ENCODE data around the gene USHBP1. TPM values are rescaled to one million over a fixed set of nuclear protein-coding genes. Genes with fewer than 3 reads are reported as not detected.

The USHBP1 gene
- total RNA-seq, 2 experiments from 2014 or later = 0.20 TPM; not detected in 1

Other genes starting within 250 kb of the USHBP1 start
- gene CPAMD8, start 237.9 kb downstream of the USHBP1 start, total RNA-seq = under 1 TPM; 0.41 to 0.44 TPM
- 10 to 100 TPM; 47.3 to 48.8 TPM for gene HAUS8, start 189.3 kb downstream of the USHBP1 start, total RNA-seq
- gene MYO9B, start 189.0 kb downstream of the USHBP1 start, total RNA-seq = 10 to 100 TPM; 73.1 to 78.6 TPM
- gene USE1, start 49.4 kb downstream of the USHBP1 start, total RNA-seq = 10 to 100 TPM; 24.7 to 25.3 TPM
- 1 to 10 TPM; 8.7 to 9.3 TPM for gene OCEL1, start 38.5 kb downstream of the USHBP1 start, total RNA-seq
- 1 to 10 TPM; 5.3 to 6.0 TPM for gene NR2F6, start 18.8 kb downstream of the USHBP1 start, total RNA-seq
- gene BABAM1, start 2.7 kb upstream of the USHBP1 start, total RNA-seq = 100 to 1,000 TPM; 108 to 109 TPM
- gene ANKLE1, start 17.2 kb upstream of the USHBP1 start, total RNA-seq = 1 to 10 TPM; 8.6 to 8.8 TPM
- gene ABHD8, start 38.7 kb upstream of the USHBP1 start, total RNA-seq = 1 to 10 TPM; 4.1 to 4.4 TPM
- 10 to 100 TPM; 84.2 to 92.2 TPM for gene MRPL34, start 41.1 kb upstream of the USHBP1 start, total RNA-seq
- gene DDA1, start 44.8 kb upstream of the USHBP1 start, total RNA-seq = 10 to 100 TPM; 26.2 to 28.6 TPM
- gene ANO8, start 70.1 kb upstream of the USHBP1 start, total RNA-seq = 1 to 10 TPM; 3.4 to 3.8 TPM
- gene GTPBP3, start 72.8 kb upstream of the USHBP1 start, total RNA-seq = 10 to 100 TPM; 36.8 to 45.7 TPM
- gene PLVAP, start 112.6 kb upstream of the USHBP1 start, total RNA-seq = not detected
- gene CCDC194, start 129.5 kb upstream of the USHBP1 start, total RNA-seq = under 1 TPM; 0.83 to 0.89 TPM
- gene BST2, start 140.9 kb upstream of the USHBP1 start, total RNA-seq = 100 to 1,000 TPM; 117 to 121 TPM
- gene MVB12A, start 155.3 kb upstream of the USHBP1 start, total RNA-seq = 10 to 100 TPM; 29.3 to 32.1 TPM
- not detected for gene TMEM221, start 183.9 kb upstream of the USHBP1 start, total RNA-seq
- gene NXNL1, start 196.2 kb upstream of the USHBP1 start, total RNA-seq = not detected
- 1 to 10 TPM; 1.2 to 1.7 TPM for gene SLC27A1, start 205.8 kb upstream of the USHBP1 start, total RNA-seq
- gene PGLS, start 246.9 kb upstream of the USHBP1 start, total RNA-seq = 10 to 100 TPM; 54.5 to 58.0 TPM